OCI-LY7 (cell line): ENCODE data around the gene TMEM270.

Source experiments
- EZH2phosphoT487 ChIP-seq: fragments of 200-600 bp; sonication (generic); IDR thresholded peaks from 2 replicates; pipeline ENCODE4 v1.6.1; 2018; ENCODE audit warnings: low read depth, borderline replicate concordance, mild to moderate bottlenecking, mixed run types, antibody characterized with exemption, low read length, moderate library complexity, mixed read lengths
- TF ChIP-seq, protein P1 (sequence below): fragments of 200-600 bp; sonication (generic); conservative IDR thresholded peaks from 2 replicates; pipeline ENCODE4 v1.5.1; 2014; ENCODE audit warnings: mild to moderate bottlenecking, antibody characterized with exemption, low read length, moderate library complexity, mixed read lengths

DNA sequence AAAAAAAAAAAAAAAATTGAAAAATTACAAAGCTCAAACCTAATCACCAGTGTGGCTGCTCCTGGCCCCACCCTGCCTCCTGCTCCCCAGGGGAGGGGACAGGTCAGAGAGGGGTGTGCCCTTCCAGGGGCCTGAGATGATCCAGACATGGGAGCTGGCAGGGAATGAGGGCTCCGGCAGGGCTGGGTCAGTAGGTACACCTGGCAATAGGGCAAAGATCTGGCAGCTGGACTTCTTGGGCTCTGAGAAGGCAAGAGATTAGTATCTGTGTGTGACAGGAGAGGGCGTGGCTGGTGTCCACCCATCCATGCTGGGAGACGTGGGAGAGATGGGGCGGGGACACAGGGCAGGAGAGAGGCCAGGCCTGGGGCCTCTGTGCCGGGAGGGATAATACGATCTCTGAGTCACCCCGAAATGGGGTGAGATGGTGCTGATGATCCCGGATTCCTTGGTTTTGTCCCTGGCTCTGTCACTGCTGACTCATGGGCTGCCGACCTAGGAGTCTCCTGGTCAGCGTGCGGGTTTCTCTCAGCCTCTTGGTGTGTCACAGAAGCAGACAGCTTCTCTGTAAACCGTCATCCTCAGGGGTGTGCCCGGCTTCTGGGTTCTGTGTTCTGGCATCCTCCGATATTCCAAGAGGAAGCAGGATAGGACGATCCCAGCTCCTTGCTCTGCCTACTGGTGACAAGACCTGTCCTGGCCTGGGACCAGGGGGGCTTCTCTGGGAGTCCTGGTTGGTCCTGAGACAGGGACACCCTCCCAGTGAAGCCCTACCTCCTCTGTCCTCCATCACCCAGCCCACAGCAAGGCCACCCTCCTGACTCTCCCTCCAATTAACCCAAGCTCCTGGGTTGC is 38.4 kb upstream of the TMEM270 start:
- TF ChIP-seq, protein P1, sequence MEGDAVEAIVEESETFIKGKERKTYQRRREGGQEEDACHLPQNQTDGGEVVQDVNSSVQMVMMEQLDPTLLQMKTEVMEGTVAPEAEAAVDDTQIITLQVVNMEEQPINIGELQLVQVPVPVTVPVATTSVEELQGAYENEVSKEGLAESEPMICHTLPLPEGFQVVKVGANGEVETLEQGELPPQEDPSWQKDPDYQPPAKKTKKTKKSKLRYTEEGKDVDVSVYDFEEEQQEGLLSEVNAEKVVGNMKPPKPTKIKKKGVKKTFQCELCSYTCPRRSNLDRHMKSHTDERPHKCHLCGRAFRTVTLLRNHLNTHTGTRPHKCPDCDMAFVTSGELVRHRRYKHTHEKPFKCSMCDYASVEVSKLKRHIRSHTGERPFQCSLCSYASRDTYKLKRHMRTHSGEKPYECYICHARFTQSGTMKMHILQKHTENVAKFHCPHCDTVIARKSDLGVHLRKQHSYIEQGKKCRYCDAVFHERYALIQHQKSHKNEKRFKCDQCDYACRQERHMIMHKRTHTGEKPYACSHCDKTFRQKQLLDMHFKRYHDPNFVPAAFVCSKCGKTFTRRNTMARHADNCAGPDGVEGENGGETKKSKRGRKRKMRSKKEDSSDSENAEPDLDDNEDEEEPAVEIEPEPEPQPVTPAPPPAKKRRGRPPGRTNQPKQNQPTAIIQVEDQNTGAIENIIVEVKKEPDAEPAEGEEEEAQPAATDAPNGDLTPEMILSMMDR, result no peak
- no peak for TF ChIP-seq EZH2phosphoT487
